GM12891 (cell line): Measurements from ENCODE around the gene NEDD4L.

Experiments
- POLR2A ChIP-seq: IDR thresholded peaks from 2 replicates; pipeline ENCODE4 v1.6.1; 2011; ENCODE audit warnings: low read depth, low read length, control low read depth
- POLR2AphosphoS5 ChIP-seq: IDR thresholded peaks from 2 replicates; pipeline ENCODE4 v1.6.1; 2011; ENCODE audit warnings: low read depth, low read length, control low read depth
- SPI1 ChIP-seq: IDR thresholded peaks from 2 replicates; pipeline ENCODE4 v1.6.1; 2011; ENCODE audit warnings: low read depth, low read length, control low read depth
- TAF1 ChIP-seq: IDR thresholded peaks from 2 replicates; pipeline ENCODE4 v1.6.1; 2011; ENCODE audit warnings: low read depth, low read length, control low read depth

DNA sequence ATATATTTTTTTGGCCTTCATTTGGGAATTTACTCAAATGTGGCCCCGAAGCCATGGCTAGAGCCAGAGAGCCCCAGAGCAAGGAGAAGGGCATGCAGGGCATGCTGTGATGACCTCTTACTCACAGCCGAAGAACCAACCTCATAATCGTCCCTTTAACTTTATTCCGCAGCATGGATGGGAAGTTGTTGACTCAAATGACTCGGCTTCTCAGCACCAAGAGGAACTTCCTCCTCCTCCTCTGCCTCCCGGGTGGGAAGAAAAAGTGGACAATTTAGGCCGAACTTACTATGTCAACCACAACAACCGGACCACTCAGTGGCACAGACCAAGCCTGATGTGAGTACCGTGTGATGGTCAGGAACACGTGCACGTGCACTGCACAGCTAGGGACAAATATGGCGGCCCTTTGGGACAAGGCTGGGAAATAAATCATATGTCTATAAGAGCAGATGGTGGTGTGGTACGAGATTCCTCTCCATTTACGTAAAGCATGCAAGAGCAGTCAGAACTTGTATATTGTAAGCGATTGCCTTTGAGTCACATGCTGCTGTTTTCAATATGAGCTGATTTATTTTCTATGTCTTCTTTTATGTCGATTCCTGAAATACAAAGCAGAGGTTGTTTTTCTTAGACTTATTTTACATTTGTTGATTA is 280.9 kb downstream of the NEDD4L start:
- TF ChIP-seq POLR2A (no peak), POLR2AphosphoS5 (no peak), TAF1 (no peak), SPI1 (no peak)
